Nucleus accumbens (tissue), 56 donors: ENCODE data around the gene TTC7B.

Source experiments
- DNase-seq, 56 donors: peaks; one replicate each; lab custom pipeline; 2025; lab: John Stamatoyannopoulos, UW

The TTC7B gene

DNA sequence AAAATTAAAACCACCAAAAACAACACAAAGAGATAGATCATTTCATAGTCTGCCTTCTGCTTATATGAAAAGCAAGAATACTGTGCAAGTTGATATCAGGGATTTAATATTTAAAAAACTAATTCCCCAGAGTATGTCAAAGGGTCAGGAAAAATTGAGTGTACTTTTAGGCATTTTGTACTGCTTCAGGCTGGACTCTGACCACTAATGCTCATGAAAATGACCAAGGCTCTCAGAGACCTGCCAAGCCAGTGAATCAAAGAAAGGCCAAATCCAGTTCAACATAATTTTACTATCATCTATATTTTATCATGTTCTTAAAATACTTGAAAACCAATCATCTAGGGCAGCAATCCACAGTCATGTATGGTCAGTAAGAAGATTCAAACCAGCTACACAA is 66.0 kb downstream of the TTC7B start:
- DNase-seq, result no peak

GRCh38 chr14:90747909-90748308 is 68.3 kb downstream of the TTC7B start:
- DNase-seq, result no peak

DNA sequence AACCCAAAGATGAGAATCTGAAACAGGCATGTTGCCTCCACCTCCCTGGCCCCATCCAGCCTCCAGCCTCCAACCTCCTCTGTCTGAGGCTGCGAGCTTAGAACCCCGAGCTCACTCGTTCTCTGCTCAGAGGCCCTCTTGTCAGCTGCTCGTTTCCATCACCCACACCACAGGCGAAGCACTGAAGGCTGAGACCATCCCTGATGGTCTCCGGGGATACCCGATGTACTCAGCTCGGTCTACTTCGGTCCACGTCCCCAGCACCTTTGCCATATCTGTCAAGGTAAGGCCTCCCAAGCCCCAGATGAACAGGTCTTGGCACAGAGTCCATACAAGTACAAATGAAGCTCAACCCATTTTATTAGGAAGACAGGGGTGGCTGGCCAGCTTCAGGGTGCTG is 72.4 kb downstream of the TTC7B start:
- no peak for DNase-seq

DNA sequence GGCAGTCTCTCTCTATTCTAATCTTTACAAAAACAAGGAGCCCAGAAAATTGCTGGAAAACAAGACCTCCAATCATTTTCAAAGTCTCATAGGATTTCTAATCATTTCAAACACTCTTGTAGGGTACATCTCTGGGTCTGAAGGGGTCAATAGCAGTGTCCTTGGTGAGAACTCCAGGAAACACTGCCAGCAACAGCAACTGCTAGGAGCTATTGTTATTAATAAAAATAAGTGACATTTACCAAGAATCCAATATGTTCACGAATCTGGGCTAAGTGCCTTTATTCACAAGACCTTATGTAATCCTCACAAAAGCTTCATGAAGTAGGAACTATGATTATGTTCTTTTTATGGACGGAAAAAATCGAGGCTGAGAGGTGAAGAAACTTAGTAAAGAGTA is 72.8 kb downstream of the TTC7B start:
- DNase-seq, result no peak

GRCh38 chr14:90742729-90743128 is 73.5 kb downstream of the TTC7B start:
- no peak for DNase-seq

DNA sequence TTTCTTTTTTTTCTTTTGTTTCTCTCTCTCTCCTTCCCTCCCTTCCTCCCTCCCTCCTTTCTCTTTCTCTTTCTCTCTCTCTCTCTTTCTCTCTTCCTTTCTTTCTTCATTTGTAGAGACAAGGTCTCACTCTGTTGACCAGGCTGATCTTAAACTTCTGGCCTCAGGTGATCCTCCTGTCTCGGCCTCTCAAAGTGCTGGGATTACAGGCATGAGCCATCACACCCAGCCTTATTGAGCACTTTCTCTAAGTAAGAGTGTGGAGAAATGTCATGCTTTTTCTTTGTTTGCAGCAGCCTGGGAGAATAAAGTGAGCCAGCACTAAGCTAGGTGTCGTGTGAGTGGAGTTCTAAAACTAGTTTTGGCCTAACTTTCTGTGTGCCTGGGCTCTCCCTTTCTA is 74.0 kb downstream of the TTC7B start:
- no peak for DNase-seq

DNA sequence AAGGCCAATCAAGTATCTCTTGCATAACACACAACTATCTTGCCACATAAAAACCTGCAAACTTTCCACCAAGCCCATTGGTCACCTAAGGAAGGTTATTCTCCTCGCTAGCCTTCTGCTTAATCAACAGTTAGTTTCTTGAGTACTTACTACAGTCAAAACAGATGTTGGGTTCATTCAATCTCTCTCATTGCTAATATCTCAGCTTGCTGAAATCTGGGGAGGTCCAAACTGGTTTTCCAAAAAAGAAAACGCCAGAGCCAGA is 74.6 kb downstream of the TTC7B start:
- no peak for DNase-seq

- DNase-seq, result no peak
Observed at GRCh38 chr14:90740946-90741681, 75.1 kb downstream of the TTC7B start.

- DNase-seq, result no peak
Observed at GRCh38 chr14:90740081-90740480, 76.1 kb downstream of the TTC7B start.

DNA sequence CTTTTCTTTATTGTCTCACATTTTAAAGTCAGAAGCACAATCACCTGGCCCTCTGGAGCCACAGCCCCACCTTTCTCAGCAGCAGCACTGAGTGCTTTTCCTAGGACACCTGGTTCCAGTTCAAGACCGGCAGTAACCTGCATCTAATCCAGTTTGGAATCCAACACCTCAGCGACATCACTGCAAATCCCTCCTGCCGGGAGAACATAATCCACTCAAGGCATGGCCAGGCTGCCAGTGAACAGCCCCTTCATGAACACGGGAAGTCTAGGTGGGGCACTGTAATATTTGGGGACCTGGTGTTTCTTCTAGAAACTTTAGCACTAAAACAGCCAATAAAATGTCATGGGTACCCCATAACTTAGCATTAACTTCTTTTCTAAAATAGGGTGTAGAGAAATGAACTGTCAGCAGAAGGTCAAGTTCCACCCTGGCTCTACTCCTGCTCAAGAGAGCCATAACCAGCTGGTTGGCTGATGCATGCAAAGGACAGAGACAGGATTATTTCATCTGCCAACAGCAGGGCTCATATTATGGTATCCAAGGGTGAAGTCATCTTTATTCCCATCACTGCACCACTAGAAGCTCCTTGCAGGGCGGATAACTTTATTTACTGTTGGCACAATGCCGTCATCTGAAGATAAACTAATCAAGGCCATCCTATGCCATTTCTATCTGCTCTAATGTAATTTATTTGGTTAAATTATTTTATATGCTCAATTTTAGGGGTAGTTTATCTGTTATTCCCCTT is 76.7 kb downstream of the TTC7B start:
- no peak for DNase-seq

DNA sequence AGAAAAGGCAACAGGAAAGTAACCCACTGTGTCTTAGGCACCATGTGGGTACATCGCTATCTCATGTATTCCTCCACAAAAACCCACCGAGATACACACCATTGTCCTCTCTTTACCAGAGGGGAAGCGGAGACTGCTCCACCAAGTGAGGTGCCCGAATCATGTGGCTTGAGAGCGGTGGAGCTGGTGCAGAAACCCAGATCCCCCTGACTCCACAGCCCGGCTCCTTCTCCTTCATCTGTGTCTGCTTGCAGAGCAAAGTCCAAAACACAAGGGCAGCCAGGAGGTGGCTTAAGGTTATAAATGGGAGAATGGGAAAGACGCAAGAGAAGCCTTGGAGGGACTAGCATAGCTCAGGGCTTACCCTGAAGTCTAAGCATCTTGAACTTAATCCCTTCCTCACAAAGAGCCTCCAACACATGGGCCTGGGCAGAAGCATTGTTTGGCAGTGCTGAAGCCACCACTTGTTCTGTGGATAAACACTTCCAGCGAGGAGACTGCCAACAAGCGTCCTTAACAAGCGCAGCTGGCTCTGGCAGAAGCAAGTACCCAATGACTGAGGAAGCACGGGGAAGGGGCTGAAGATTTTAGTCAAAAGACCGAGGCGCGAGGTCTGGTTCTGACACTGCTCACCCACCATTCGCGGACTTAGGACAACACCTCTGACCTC is 83.0 kb downstream of the TTC7B start:
- peak in 45 of 56 donors; percentile 25 to 87 (median 62) for DNase-seq

DNA sequence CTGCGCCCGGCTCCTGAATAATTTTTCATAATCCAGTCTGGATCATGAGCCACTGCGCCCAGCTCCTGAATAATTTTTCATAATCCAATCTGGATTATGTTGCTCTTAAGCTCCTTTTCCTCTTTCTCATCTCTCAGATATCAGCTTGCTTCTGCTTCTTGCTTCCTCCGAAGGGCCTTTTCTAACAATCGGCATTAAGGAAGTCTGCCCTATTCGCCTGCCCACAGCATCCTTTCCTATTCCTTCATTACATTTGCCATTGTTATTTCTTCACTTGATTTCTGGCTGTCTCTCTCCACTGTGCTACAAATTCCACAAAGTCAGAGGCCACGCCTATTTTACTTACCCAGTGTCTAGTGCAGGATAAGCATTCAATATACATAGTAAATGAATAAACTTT is 83.5 kb downstream of the TTC7B start:
- DNase-seq, result no peak

DNA sequence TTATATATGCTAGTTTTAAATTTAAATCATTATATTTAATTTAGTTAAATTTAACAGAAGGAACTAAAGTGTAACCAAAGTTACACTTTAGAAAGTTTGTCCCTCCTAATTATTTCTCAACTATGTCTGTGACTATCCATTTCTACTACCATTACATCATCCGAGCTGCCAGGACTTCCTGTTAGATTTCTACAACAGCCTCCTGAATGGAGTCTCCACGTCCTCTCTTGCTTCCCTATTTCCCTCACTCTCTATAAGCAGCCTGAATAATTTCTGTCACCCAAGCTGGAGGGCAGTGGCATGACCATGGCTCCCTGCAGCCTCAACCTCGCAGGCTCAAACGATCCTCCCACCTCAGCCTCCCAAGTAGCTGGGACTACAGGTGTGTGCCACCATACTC is 84.1 kb downstream of the TTC7B start:
- DNase-seq, result no peak

DNA sequence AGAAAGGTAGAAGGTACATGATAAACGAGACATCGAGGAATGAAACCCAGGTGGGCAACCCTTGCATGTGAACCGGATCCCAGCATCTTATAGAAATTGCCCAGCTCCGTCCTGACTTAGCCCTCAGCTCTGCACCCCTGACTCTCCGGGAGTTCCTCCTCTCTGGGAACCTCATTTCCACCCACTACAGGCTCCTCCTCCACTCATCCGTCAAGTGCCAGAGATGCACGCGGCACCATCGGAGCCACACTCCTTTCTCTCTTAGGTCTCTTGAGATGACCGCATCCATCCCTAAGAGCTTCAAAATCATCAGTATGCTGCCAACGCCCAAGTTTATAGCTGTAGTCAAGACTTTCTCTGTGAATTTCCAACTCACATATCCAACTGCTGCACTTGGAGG is 84.7 kb downstream of the TTC7B start:
- DNase-seq, result no peak

GRCh38 chr14:90730206-90730766 is 85.9 kb downstream of the TTC7B start:
- DNase-seq, result peak in 3 of 56 donors; percentile 16 to 39 (median 23)

- peak in 17 of 56 donors; percentile 6 to 49 (median 34) for DNase-seq
Observed at GRCh38 chr14:90728951-90729350, 87.3 kb downstream of the TTC7B start.

- peak in 19 of 56 donors; percentile 18 to 70 (median 48) for DNase-seq
Observed at GRCh38 chr14:90727082-90727481, 89.1 kb downstream of the TTC7B start.

DNA sequence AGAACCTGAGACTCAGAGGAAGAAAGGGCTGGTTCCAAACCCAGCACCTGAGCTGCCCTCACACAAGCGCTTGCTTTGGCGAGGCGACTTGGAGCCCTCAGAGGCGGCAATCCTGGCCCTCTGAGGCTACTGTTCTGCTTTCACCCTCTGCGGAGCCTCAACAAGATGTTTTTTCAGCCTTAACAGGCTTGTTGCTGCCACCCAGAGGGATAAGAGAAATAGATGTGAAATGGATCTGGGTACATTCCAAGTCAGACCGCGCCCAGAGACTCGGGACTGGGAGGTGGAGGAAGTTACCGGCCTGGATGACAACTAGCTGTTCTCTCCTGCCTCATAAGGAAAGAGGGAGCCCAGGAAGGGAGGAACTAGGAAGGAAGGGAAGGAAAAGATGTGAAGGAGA is 89.6 kb downstream of the TTC7B start:
- DNase-seq, result peak in 41 of 56 donors; percentile 16 to 79 (median 55)

DNA sequence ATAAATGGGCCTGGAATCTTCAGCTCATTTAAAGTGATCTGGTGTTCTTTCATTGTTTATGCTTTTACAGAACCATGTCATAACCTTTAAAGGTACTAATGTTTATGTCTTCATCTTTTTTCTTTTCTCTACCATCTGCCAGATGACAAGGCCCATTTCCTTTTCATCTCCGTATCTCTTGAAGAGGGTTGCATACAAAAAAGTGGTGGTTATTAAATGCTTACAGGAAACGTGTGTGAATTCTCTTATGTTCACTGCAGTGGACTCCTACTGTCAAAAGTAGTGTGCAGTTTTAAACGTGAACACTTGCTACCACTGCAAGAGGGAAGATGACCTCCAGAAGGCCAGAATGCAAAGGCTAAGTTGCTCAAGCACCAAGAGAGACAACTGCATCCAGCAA is 91.4 kb downstream of the TTC7B start:
- DNase-seq, result no peak

DNA sequence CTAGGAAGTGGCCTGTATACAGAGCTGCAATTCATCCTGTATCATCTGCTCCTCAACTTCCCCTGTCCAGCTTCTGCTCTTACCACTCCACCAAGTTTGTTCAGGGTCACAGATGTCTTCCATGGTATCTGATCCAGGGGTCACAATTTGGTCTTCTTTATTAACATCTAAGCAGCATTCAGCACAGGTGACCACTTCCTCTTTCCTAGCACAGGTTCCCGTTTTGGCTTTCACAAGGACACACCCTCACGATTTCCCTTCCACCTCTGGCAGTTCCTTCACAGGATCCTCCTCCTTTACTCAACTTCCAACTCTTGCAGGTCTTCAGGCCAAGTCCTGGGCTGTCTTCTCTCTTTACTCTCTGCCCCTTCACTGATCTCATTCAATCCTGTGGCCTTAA is 93.6 kb downstream of the TTC7B start:
- DNase-seq, result no peak

GRCh38 chr14:90721619-90722305 is 94.5 kb downstream of the TTC7B start:
- no peak for DNase-seq
